Hindlimb muscle (tissue), 1 donor: Measurements from ENCODE around the gene CRAMP1. TPM values are rescaled to one million over a fixed set of nuclear protein-coding genes. Genes with fewer than 3 reads are reported as not detected.
"Not testable (repeated sequence)": the region's sequence is repeated elsewhere in the genome, so short reads cannot be mapped to it uniquely, and the experiment has no call there.

Experiments used
- DNase-seq: peaks from one replicate; pipeline ENCODE4 v3.0.0-alpha.2; 2013
- polyA plus RNA-seq: library from polyadenylated mRNA; unstranded; fragments of 120-200 nt; gene quantifications from one replicate; pipeline ENCODE4 v1.2.1, GENCODE V29; 2013; ENCODE audit not compliant: insufficient read length

The CRAMP1 gene
- polyA plus RNA-seq, 1 donor, result 18.5 TPM

GRCh38 chr16:1681032-1681431 lies 68.9 kb downstream of the CRAMP1 start:
- no peak for DNase-seq

GRCh38 chr16:1687427-1688316 lies 75.5 kb downstream of the CRAMP1 start:
- no peak for DNase-seq

GRCh38 chr16:1688807-1689560 lies 76.8 kb downstream of the CRAMP1 start:
- no peak for DNase-seq

GRCh38 chr16:1689853-1690252 lies 77.7 kb downstream of the CRAMP1 start:
- DNase-seq, result no peak

GRCh38 chr16:1690810-1691209 lies 78.7 kb downstream of the CRAMP1 start:
- DNase-seq, result no peak

- DNase-seq, result no peak
Measured at GRCh38 chr16:1691276-1691675, 79.1 kb downstream of the CRAMP1 start.

- DNase-seq, result no peak
Measured at GRCh38 chr16:1691956-1692355, 79.8 kb downstream of the CRAMP1 start.

GRCh38 chr16:1696863-1697262 lies 84.7 kb downstream of the CRAMP1 start:
- no peak for DNase-seq

GRCh38 chr16:1698680-1699079 lies 86.5 kb downstream of the CRAMP1 start:
- no peak for DNase-seq

- no peak for DNase-seq
Measured at GRCh38 chr16:1700246-1700645, 88.1 kb downstream of the CRAMP1 start.

- no peak for DNase-seq
Measured at GRCh38 chr16:1701216-1701878, 89.2 kb downstream of the CRAMP1 start.

GRCh38 chr16:1705324-1705687 lies 93.1 kb downstream of the CRAMP1 start:
- not testable (repeated sequence) for DNase-seq

GRCh38 chr16:1705688-1706385 lies 93.7 kb downstream of the CRAMP1 start, which contains the start of gene MAPK8IP3:
Gene MAPK8IP3 (plus strand): TSS chr16:1706195. CDS start chr16:1706340, 145 bp downstream.
- DNase-seq, result peak; percentile 96

- DNase-seq, result peak; percentile 30
Measured at GRCh38 chr16:1706386-1707192, 94.4 kb downstream of the CRAMP1 start.

GRCh38 chr16:1707193-1707790 lies 95.1 kb downstream of the CRAMP1 start:
- no peak for DNase-seq

- DNase-seq, result no peak
Measured at GRCh38 chr16:1708083-1708767, 96.1 kb downstream of the CRAMP1 start.

- DNase-seq, result no peak
Measured at GRCh38 chr16:1708768-1709180, 96.6 kb downstream of the CRAMP1 start.

- no peak for DNase-seq
Measured at GRCh38 chr16:1709356-1709755, 97.2 kb downstream of the CRAMP1 start.

- DNase-seq, result no peak
Measured at GRCh38 chr16:1710811-1711507, 98.8 kb downstream of the CRAMP1 start.

GRCh38 chr16:1712791-1713261 lies 100.7 kb downstream of the CRAMP1 start:
- no peak for DNase-seq
